GM23338 (cell line): ENCODE results near the gene FBF1. TPM values are rescaled to one million over a fixed set of nuclear protein-coding genes. Genes with fewer than 3 reads are reported as not detected.
"Not testable (repeated sequence)": the region's sequence is repeated elsewhere in the genome, so short reads cannot be mapped to it uniquely, and the experiment has no call there.

Experiments
- ATAC-seq: fragments of 200-7000 bp; cut with Tn5 transposase; 3 replicates; pipeline ENCODE4 v1.9.1; 2020
- DNase-seq: peaks from one replicate; pipeline ENCODE4 v3.0.0-alpha.2; 2015; ENCODE audit warnings: low spot score
- H2AFZ ChIP-seq: fragments of 200-600 bp; sonication (generic); 2 replicates; pipeline ENCODE4 v1.8.0; 2016; ENCODE audit warnings: antibody characterized with exemption, mild to moderate bottlenecking, moderate library complexity
- H3F3A ChIP-seq: fragments of 200-600 bp; sonication (generic); replicated peaks from 2 replicates; pipeline ENCODE4 v1.8.0; 2017; ENCODE audit warnings: antibody characterized with exemption, mixed run types, low read depth
- H3K27ac ChIP-seq: fragments of 200-600 bp; sonication (generic); 2 replicates; pipeline ENCODE4 v1.6.1; 2016; ENCODE audit warnings: low read depth
- H3K27me3 ChIP-seq: fragments of 200-600 bp; sonication (generic); 2 replicates; pipeline ENCODE4 v1.8.0; 2016; ENCODE audit warnings: mild to moderate bottlenecking, mixed run types, moderate library complexity; ENCODE audit not compliant: insufficient read depth
- H3K36me3 ChIP-seq: fragments of 200-600 bp; sonication (generic); 2 replicates; pipeline ENCODE4 v1.8.0; 2016; ENCODE audit warnings: mild to moderate bottlenecking; ENCODE audit not compliant: insufficient read depth
- H3K4me1 ChIP-seq: fragments of 200-600 bp; sonication (generic); 2 replicates; pipeline ENCODE4 v1.8.0; 2016; ENCODE audit warnings: mild to moderate bottlenecking, moderate library complexity; ENCODE audit not compliant: insufficient read depth
- H3K4me2 ChIP-seq: fragments of 200-600 bp; sonication (generic); 2 replicates; pipeline ENCODE4 v1.7.1; 2017; ENCODE audit warnings: mixed run types
- H3K4me3 ChIP-seq: fragments of 200-600 bp; sonication (generic); 2 replicates; pipeline ENCODE4 v1.6.1; 2016; ENCODE audit warnings: mixed run types
- H3K79me2 ChIP-seq: fragments of 200-600 bp; sonication (generic); replicated peaks from 2 replicates; pipeline ENCODE4 v1.8.0; 2017; ENCODE audit warnings: mild to moderate bottlenecking; ENCODE audit not compliant: insufficient read depth
- H3K9me2 ChIP-seq: fragments of 200-600 bp; sonication (generic); 2 replicates; pipeline ENCODE4 v1.8.0; 2017; ENCODE audit not compliant: insufficient read depth
- H4K20me1 ChIP-seq: fragments of 200-600 bp; sonication (generic); replicated peaks from 2 replicates; pipeline ENCODE4 v1.8.0; 2017; ENCODE audit warnings: mild to moderate bottlenecking; ENCODE audit not compliant: insufficient read depth
- H3K27ac Mint-ChIP-seq: 2 replicates; pipeline ENCODE4 v1.8.0; 2020; ENCODE audit warnings: inconsistent platforms, mild to moderate bottlenecking, moderate library complexity, mixed read lengths
- H3K27me3 Mint-ChIP-seq: 3 replicates; pipeline ENCODE4 v1.8.0; 2022; ENCODE audit warnings: low read depth, mild to moderate bottlenecking, moderate library complexity, mixed read lengths, inconsistent platforms; ENCODE audit not compliant: insufficient read depth, poor library complexity
- H3K36me3 Mint-ChIP-seq: 3 replicates; pipeline ENCODE4 v1.8.0; 2021; ENCODE audit warnings: low read depth, mild to moderate bottlenecking, inconsistent platforms, moderate library complexity, mixed read lengths
- H3K4me1 Mint-ChIP-seq: 3 replicates; pipeline ENCODE4 v1.8.0; 2020; ENCODE audit warnings: mild to moderate bottlenecking, inconsistent platforms, mixed read lengths
- H3K4me3 Mint-ChIP-seq: 3 replicates; pipeline ENCODE4 v1.8.0; 2021; ENCODE audit warnings: moderate library complexity, mild to moderate bottlenecking, inconsistent platforms, mixed read lengths
- H3K9me3 Mint-ChIP-seq: 3 replicates; pipeline ENCODE4 v1.8.0; 2020; ENCODE audit warnings: moderate library complexity, mild to moderate bottlenecking, inconsistent platforms, mixed read lengths
- CREB1 ChIP-seq: fragments of 250-450 bp; sonication (Bioruptor Pico); IDR thresholded peaks from 2 replicates; pipeline ENCODE4 v1.5.0; 2020; ENCODE audit warnings: low read depth, mild to moderate bottlenecking, moderate library complexity
- POLR2AphosphoS5 ChIP-seq: IDR thresholded peaks from 2 replicates; pipeline ENCODE4 v1.6.1; 2016; ENCODE audit warnings: antibody characterized with exemption, low read depth
- ZNF114 ChIP-seq: fragments of 250-450 bp; sonication (Bioruptor Pico); IDR thresholded peaks from 2 replicates; pipeline ENCODE4 v1.5.0; 2020; ENCODE audit warnings: mild to moderate bottlenecking, moderate library complexity
- ZNF331 ChIP-seq: fragments of 250-450 bp; sonication (Bioruptor Pico); IDR thresholded peaks from 2 replicates; pipeline ENCODE4 v1.5.0; 2020; ENCODE audit warnings: low read depth, mild to moderate bottlenecking, moderate library complexity
- ZNF462 ChIP-seq: fragments of 250-450 bp; sonication (Bioruptor Pico); IDR thresholded peaks from 2 replicates; pipeline ENCODE4 v1.5.0; 2020; ENCODE audit warnings: mild to moderate bottlenecking, moderate library complexity
- polyA plus RNA-seq: library from polyadenylated mRNA; unstranded; fragments of >200 nt; fragmentation: Nextera tagmentation; extraction: Ambion mirVana; gene quantifications from 2 replicates; pipeline ENCODE4 v1.2.1, GENCODE V29; 2016
- total RNA-seq: library from RNA; depleted of rRNA; stranded (reverse); fragments of >200 nt; shearing (Covaris generic); gene quantifications from 2 replicates; pipeline ENCODE4 v1.2.3, GENCODE V29; 2014
- TF ChIP-seq, protein P1 (sequence below): IDR thresholded peaks from 2 replicates; pipeline ENCODE4 v1.6.1; 2016; ENCODE audit warnings: antibody characterized with exemption
- TF ChIP-seq, protein P2 (sequence below), 2 experiments: fragments of 200-600 bp in 1 of 2; sonication (generic) in 1 of 2; conservative IDR thresholded peaks; 2 replicates each; pipeline versions ENCODE4 v1.5.1 to v1.6.1; 2016 to 2017; ENCODE audit warnings: antibody characterized with exemption in 2 of 2, low read depth in 2 of 2, mild to moderate bottlenecking in 2 of 2, moderate library complexity in 1 of 2

FBF1 gene
- total and polyA plus RNA-seq, 2 experiments from 2014 or later: 8.8 to 11.8 TPM

DNA sequence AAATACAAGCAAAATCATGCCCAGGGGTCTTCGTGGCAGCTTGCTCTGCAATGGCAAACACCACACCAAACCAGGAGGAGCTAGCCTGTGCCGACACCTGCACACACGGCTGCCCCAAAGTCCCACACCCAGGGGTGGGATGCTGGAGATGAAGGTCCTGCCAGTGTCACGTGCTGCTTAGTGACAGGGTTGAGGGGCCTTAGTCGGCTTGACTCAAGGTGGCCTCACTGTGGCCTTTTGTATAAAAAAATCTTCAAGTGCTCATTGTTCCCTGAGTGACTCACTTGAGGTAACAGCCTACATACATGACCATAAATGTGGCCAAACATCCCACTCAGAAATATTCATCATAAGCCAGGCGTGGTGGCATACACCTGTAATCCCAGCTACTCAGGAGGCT, 51.4 kb downstream of the FBF1 start (continued):
- TF ChIP-seq, protein P1, sequence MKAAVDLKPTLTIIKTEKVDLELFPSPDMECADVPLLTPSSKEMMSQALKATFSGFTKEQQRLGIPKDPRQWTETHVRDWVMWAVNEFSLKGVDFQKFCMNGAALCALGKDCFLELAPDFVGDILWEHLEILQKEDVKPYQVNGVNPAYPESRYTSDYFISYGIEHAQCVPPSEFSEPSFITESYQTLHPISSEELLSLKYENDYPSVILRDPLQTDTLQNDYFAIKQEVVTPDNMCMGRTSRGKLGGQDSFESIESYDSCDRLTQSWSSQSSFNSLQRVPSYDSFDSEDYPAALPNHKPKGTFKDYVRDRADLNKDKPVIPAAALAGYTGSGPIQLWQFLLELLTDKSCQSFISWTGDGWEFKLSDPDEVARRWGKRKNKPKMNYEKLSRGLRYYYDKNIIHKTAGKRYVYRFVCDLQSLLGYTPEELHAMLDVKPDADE: no peak
- no peak for TF ChIP-seq CREB1

DNA sequence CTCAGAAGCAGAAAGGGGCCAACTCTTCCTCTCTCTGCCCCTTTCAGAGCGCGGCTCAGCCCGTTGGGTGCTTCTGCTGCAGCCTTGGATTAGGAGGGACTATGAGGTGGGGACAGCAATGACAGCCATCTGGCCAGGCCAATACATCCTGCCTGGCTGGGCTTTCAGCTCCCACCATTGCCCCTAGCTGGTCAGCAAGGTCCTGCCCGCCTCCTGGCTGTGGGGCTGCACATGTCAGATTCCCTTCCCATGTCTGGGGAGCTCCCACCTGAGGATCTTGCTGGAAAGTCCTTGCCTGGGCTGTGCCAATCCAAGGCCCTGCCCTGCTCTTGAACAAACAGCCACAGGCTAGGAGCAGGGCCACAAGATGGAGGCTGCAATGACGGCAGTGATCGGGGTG, 52.4 kb downstream of the FBF1 start:
- DNase-seq (peak; percentile 41), ATAC-seq (peak; percentile 22; the same call in 1 of the 3 replicates)
- H3K27ac ChIP-seq: no peak overlapping the region; the same call in 1 of the 2 replicates
- no peak overlapping the region for H3K4me3 ChIP-seq
- no peak overlapping the region for H3K4me3 Mint-ChIP-seq
- H3K27me3 Mint-ChIP-seq: peaks cover 17% of the 10 kb centered on the region
- H4K20me1 ChIP-seq: no peaks in the 10 kb centered on the region
- no peaks in the 10 kb centered on the region for H3K9me2 ChIP-seq
- H3K4me2 ChIP-seq: no peak overlapping the region
- H3K36me3 Mint-ChIP-seq: peaks cover 17% of the 10 kb centered on the region
- H3K4me1 ChIP-seq: no peaks in the 10 kb centered on the region
- H3F3A ChIP-seq: peaks cover 10% of the 10 kb centered on the region; the same call in 1 of the 2 replicates
- no peak overlapping the region for H2AFZ ChIP-seq
- H3K36me3 ChIP-seq: no peaks in the 10 kb centered on the region
- H3K9me3 Mint-ChIP-seq: no peaks in the 10 kb centered on the region
- no peaks in the 10 kb centered on the region for H3K27me3 ChIP-seq
- no peaks in the 10 kb centered on the region for H3K79me2 ChIP-seq
- no peaks in the 10 kb centered on the region for H3K4me1 Mint-ChIP-seq
- TF ChIP-seq POLR2AphosphoS5: no peak
- no peak for TF ChIP-seq ZNF114
- no peak for TF ChIP-seq CREB1
- TF ChIP-seq ZNF331 (CRISPR knock-in tag): no peak
- no peak for TF ChIP-seq ZNF462 (CRISPR knock-in tag)
- TF ChIP-seq, protein P2, sequence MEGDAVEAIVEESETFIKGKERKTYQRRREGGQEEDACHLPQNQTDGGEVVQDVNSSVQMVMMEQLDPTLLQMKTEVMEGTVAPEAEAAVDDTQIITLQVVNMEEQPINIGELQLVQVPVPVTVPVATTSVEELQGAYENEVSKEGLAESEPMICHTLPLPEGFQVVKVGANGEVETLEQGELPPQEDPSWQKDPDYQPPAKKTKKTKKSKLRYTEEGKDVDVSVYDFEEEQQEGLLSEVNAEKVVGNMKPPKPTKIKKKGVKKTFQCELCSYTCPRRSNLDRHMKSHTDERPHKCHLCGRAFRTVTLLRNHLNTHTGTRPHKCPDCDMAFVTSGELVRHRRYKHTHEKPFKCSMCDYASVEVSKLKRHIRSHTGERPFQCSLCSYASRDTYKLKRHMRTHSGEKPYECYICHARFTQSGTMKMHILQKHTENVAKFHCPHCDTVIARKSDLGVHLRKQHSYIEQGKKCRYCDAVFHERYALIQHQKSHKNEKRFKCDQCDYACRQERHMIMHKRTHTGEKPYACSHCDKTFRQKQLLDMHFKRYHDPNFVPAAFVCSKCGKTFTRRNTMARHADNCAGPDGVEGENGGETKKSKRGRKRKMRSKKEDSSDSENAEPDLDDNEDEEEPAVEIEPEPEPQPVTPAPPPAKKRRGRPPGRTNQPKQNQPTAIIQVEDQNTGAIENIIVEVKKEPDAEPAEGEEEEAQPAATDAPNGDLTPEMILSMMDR (conservative IDR thresholded peaks at IDR 0.05; ENCODE audit: low read depth in 2 of 2): peak in 1 of 2 experiments; percentile 18; a peak in 1 of 4 replicates
- H3K27ac Mint-ChIP-seq: no peak overlapping the region

DNA sequence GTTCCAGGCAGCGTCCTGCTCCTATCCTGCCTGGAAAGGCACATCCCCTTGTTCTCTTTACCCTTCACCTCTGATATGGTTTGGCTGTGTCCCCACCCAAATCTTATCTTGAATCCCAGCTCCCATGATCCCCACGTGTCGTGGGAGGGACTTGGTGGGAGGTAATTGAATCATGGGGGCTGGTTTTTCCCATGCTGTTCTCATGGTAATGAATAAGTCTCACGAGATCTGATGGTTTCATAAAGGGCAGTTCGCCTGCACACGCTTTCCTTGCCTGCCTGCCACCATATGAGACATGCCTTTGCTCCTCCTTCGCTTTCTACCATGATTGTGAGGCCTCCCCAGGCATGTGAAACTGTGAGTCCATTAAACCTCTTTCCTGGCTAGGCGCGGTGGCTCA, 55.0 kb downstream of the FBF1 start:
- H4K20me1 ChIP-seq, ATAC-seq, H3K4me3 ChIP-seq, H3K36me3 ChIP-seq, H3K4me1 Mint-ChIP-seq, H3K4me2 ChIP-seq, DNase-seq, H3K9me2 ChIP-seq, H3K27ac ChIP-seq, H3K79me2 ChIP-seq, H3K27ac Mint-ChIP-seq, H3K4me3 Mint-ChIP-seq, H2AFZ ChIP-seq, H3K9me3 Mint-ChIP-seq, H3K4me1 ChIP-seq, H3K27me3 ChIP-seq: not testable (repeated sequence)
- H3K36me3 Mint-ChIP-seq: peaks cover 14% of the 10 kb centered on the region
- H3F3A ChIP-seq: peaks cover 10% of the 10 kb centered on the region; the same call in 1 of the 2 replicates
- H3K27me3 Mint-ChIP-seq: peaks cover 13% of the 10 kb centered on the region
